H1 (cell line): ENCODE measurements around the gene CCSER2. TPM values are rescaled to one million over a fixed set of nuclear protein-coding genes. Genes with fewer than 3 reads are reported as not detected.

Experiments used
- CTCF ChIA-PET: fragments of 300-600 bp; sonication (Branson Sonifier 250); formaldehyde crosslinking; loops from one replicate; lab custom pipeline; 2021; ENCODE audit not compliant: partially characterized antibody; lab: Charles Lee
- POLR2A ChIA-PET: fragments of 300-600 bp; sonication (Branson Sonifier 250); formaldehyde crosslinking; loops from one replicate; lab custom pipeline; 2021; ENCODE audit warnings: inconsistent platforms; ENCODE audit not compliant: partially characterized antibody; lab: Charles Lee
- DNase-seq, 2 experiments: peaks; one replicate each; pipeline versions ENCODE4 v3.0.0 to v3.0.0-alpha.2; 2010 to 2022; ENCODE audit warnings: low spot score in 2 of 2, low read depth in 1 of 2, mixed read lengths in 1 of 2
- FAIRE-seq: peaks from 2 replicates; lab custom pipeline; 2011; peaks lifted over from hg19 to GRCh38; lab: Jason Lieb, UNC
- H2AFZ ChIP-seq: 2 replicates; pipeline ENCODE4 v1.8.1; 2012; ENCODE audit warnings: low read length, inconsistent platforms
- H2AK5ac ChIP-seq: 2 replicates; pipeline ENCODE4 v1.6.1; 2013; ENCODE audit warnings: low read depth, low read length
- H2BK120ac ChIP-seq: replicated peaks from 2 replicates; pipeline ENCODE3; 2013; ENCODE audit warnings: low read depth, low read length, inconsistent platforms
- H2BK12ac ChIP-seq: 2 replicates; pipeline ENCODE4 v1.6.1; 2013; ENCODE audit warnings: low read depth, low read length
- H2BK15ac ChIP-seq: 2 replicates; pipeline ENCODE4 v1.6.1; 2013; ENCODE audit warnings: low read length
- H2BK20ac ChIP-seq: 2 replicates; pipeline ENCODE4 v1.6.1; 2013; ENCODE audit warnings: low read length
- H2BK5ac ChIP-seq: 2 replicates; pipeline ENCODE4 v1.6.1; 2013; ENCODE audit warnings: low read depth, low read length
- H3K14ac ChIP-seq: 2 replicates; pipeline ENCODE4 v1.6.1; 2013; ENCODE audit warnings: inconsistent platforms; ENCODE audit not compliant: insufficient read length
- H3K18ac ChIP-seq: 2 replicates; pipeline ENCODE4 v1.6.1; 2013; ENCODE audit warnings: low read length; ENCODE audit errors: extremely low read depth
- H3K23ac ChIP-seq: 2 replicates; pipeline ENCODE4 v1.6.1; 2013; ENCODE audit warnings: inconsistent platforms; ENCODE audit not compliant: insufficient read length
- H3K23me2 ChIP-seq: 2 replicates; pipeline ENCODE4 v1.6.1; 2013; ENCODE audit warnings: low read depth, low read length
- H3K27ac ChIP-seq: 2 replicates; pipeline ENCODE4 v1.6.1; 2011; ENCODE audit warnings: low read depth, low read length, inconsistent platforms
- H3K27me3 ChIP-seq, 4 experiments: replicated peaks in 1 of 4; 1 replicate in 1 of 4; 2 replicates in 3 of 4; pipeline versions ENCODE4 v1.6.1 to v1.8.1; 2011 to 2013; ENCODE audit warnings: low read length in 3 of 4, mild to moderate bottlenecking in 3 of 4, inconsistent platforms in 2 of 4, mixed read lengths in 2 of 4, moderate library complexity in 1 of 4; ENCODE audit not compliant: control insufficient read depth in 3 of 4, insufficient read depth in 3 of 4; ENCODE audit errors: extremely low read depth in 1 of 4
- H3K36me3 ChIP-seq, 4 experiments: 2 replicates each; pipeline versions ENCODE4 v1.6.1 to v1.8.1; 2011 to 2013; ENCODE audit warnings: mild to moderate bottlenecking in 4 of 4, low read length in 3 of 4, moderate library complexity in 2 of 4, control low read depth in 1 of 4, inconsistent platforms in 1 of 4; ENCODE audit not compliant: insufficient read depth in 4 of 4, control insufficient read depth in 2 of 4
- H3K4ac ChIP-seq: replicated peaks from 2 replicates; pipeline ENCODE3; 2013; ENCODE audit warnings: low read length, low read depth, mixed read lengths, inconsistent platforms; ENCODE audit not compliant: insufficient read length
- H3K4me1 ChIP-seq, 4 experiments: replicated peaks in 1 of 4; 1 replicate in 1 of 4; 2 replicates in 3 of 4; pipeline versions ENCODE4 v1.6.1 to v1.8.1; 2011 to 2013; ENCODE audit warnings: low read length in 3 of 4, inconsistent platforms in 2 of 4, mixed read lengths in 1 of 4; ENCODE audit not compliant: insufficient read depth in 4 of 4, control insufficient read depth in 3 of 4
- H3K4me2 ChIP-seq, 2 experiments: 2 replicates each; pipeline versions ENCODE4 v1.6.1 to v1.8.1; 2011 to 2013; ENCODE audit warnings: low read depth in 2 of 2, low read length in 2 of 2, control low read depth in 1 of 2, inconsistent platforms in 1 of 2, mild to moderate bottlenecking in 1 of 2; ENCODE audit not compliant: insufficient read depth in 1 of 2
- H3K4me3 ChIP-seq, 4 experiments: fragments of 200-600, 300-600 bp in 1 of 4; sonication (generic), shearing (Covaris generic), sonication (Bioruptor Twin) in 1 of 4; 2 replicates each; pipeline versions ENCODE4 v1.5.1 to v1.8.1; 2011 to 2016; ENCODE audit warnings: low read length in 4 of 4, low read depth in 3 of 4, control low read depth in 2 of 4, inconsistent platforms in 2 of 4, mild to moderate bottlenecking in 2 of 4, mixed read lengths in 1 of 4, moderate library complexity in 1 of 4; ENCODE audit not compliant: insufficient read depth in 2 of 4; ENCODE audit errors: extremely low read depth in 1 of 4
- H3K56ac ChIP-seq: replicated peaks from 2 replicates; pipeline ENCODE3; 2013; ENCODE audit warnings: low read depth, mild to moderate bottlenecking, mixed read lengths, low read length, inconsistent platforms; ENCODE audit not compliant: insufficient read length
- H3K79me1 ChIP-seq: 2 replicates; pipeline ENCODE4 v1.6.1; 2013; ENCODE audit warnings: low read depth, low read length, control low read depth
- H3K79me2 ChIP-seq, 2 experiments: 2 replicates each; pipeline versions ENCODE4 v1.6.1 to v1.8.1; 2012 to 2013; ENCODE audit warnings: low read length in 2 of 2, mild to moderate bottlenecking in 2 of 2, inconsistent platforms in 1 of 2; ENCODE audit not compliant: insufficient read depth in 2 of 2, control insufficient read depth in 1 of 2
- H3K9ac ChIP-seq, 4 experiments: replicated peaks in 1 of 4; 1 replicate in 1 of 4; 2 replicates in 3 of 4; pipeline versions ENCODE4 v1.6.1 to v1.8.1; 2011 to 2013; ENCODE audit warnings: low read depth in 3 of 4, low read length in 3 of 4, control low read depth in 2 of 4, mild to moderate bottlenecking in 2 of 4, moderate library complexity in 2 of 4, inconsistent platforms in 1 of 4; ENCODE audit errors: extremely low read depth in 1 of 4
- H3K9me3 ChIP-seq, 2 experiments: 2 replicates each; pipeline versions ENCODE4 v1.6.1 to v1.8.1; 2012 to 2013; ENCODE audit warnings: mild to moderate bottlenecking in 2 of 2, moderate library complexity in 2 of 2, control low read depth in 1 of 2, inconsistent platforms in 1 of 2, low read depth in 1 of 2, low read length in 1 of 2, mixed read lengths in 1 of 2; ENCODE audit not compliant: insufficient read depth in 2 of 2
- H4K20me1 ChIP-seq, 2 experiments: replicated peaks in 1 of 2; 2 replicates each; pipeline versions ENCODE3 to v1.8.1; 2011 to 2013; ENCODE audit warnings: inconsistent platforms in 2 of 2, low read length in 2 of 2, mild to moderate bottlenecking in 1 of 2; ENCODE audit not compliant: insufficient read depth in 2 of 2, control insufficient read depth in 1 of 2
- H4K5ac ChIP-seq: 2 replicates; pipeline ENCODE4 v1.6.1; 2013; ENCODE audit warnings: low read length, low read depth, mixed read lengths, inconsistent platforms; ENCODE audit not compliant: insufficient read length
- H4K8ac ChIP-seq: 2 replicates; pipeline ENCODE4 v1.8.0; 2013; ENCODE audit warnings: mild to moderate bottlenecking, moderate library complexity, low read length, inconsistent platforms; ENCODE audit not compliant: insufficient read depth; ENCODE audit errors: extremely low read depth
- H4K91ac ChIP-seq: replicated peaks from 2 replicates; pipeline ENCODE3; 2013; ENCODE audit warnings: low read length, mixed read lengths, inconsistent platforms; ENCODE audit not compliant: insufficient read length
- GTF2F1 ChIP-seq: IDR thresholded peaks from 2 replicates; pipeline ENCODE4 v1.6.1; 2012; ENCODE audit warnings: low read depth, low read length, improper control_type of control experiment, borderline replicate concordance
- RBBP5 ChIP-seq: IDR thresholded peaks from 2 replicates; pipeline ENCODE4 v1.7.1; 2012; ENCODE audit warnings: low read depth, mild to moderate bottlenecking, inconsistent platforms, low read length, moderate library complexity, borderline replicate concordance
- WGBS, 2 experiments: shearing (Covaris generic) in 1 of 2; methylation state at CpG; one replicate each; pipeline versions ENCODE4 v1.1.6 to v1.1.7; 2013 to 2015; ENCODE audit warnings: low lambda C conversion rate in 2 of 2, mixed read lengths in 2 of 2, inconsistent platforms in 1 of 2, low coverage in 1 of 2, missing lambda C conversion rate in 1 of 2; ENCODE audit not compliant: insufficient replicate concordance in 2 of 2, insufficient coverage in 1 of 2, insufficient read length in 1 of 2; ENCODE audit errors: extremely low coverage in 1 of 2, missing lambda C conversion rate in 1 of 2; 5-methylcytosine and 5-hydroxymethylcytosine counted together
- polyA plus RNA-seq, 7 experiments: library from polyadenylated mRNA; depleted of rRNA in 3 of 7; stranded (reverse) in 5 of 7; unstranded in 2 of 7; fragments of >200 nt in 5 of 7; fragments of 200-250 nt in 2 of 7; gene quantifications; 1 replicate in 5 of 7; 2 replicates in 1 of 7; 4 replicates in 1 of 7; pipeline versions ENCODE4 v1.2.1 to v1.2.3, GENCODE V29; 2011 to 2013; ENCODE audit warnings: missing spikeins in 2 of 7, mixed read lengths in 2 of 7
- total RNA-seq: library from RNA; stranded (reverse); fragmentation: NEBNext Ultra II Directional; extraction: Animal tissue kit (Norgen Biotek cat#: 25700); gene quantifications from 2 replicates; pipeline ENCODE4 v1.2.1, GENCODE V29; 2021

The CCSER2 gene
- total and polyA plus RNA-seq, 2 of the 8 experiments (the other 6 are each of a cell fraction or from before 2014, with no cell fraction given), result 6.9 to 30.5 TPM

GRCh38 chr10:84453303-84453702 lies 124.9 kb downstream of the CCSER2 start:
- no peak overlapping the region for H3K4me2 ChIP-seq
- H3K9ac ChIP-seq, result no peak overlapping the region
- no peak overlapping the region for H3K4me3 ChIP-seq
- H2BK5ac ChIP-seq, result no peak overlapping the region
- H3K18ac ChIP-seq, result no peak overlapping the region
- FAIRE-seq, result no peak
- TF ChIP-seq GTF2F1 (no peak), RBBP5 (no peak)
- H3K23ac ChIP-seq, result no peak overlapping the region
- no peak overlapping the region for H2BK12ac ChIP-seq
- no peaks in the 10 kb centered on the region for H3K79me2 ChIP-seq
- no peak overlapping the region for H2AFZ ChIP-seq
- H3K27ac ChIP-seq, result no peak overlapping the region
- H3K36me3 ChIP-seq, result no peaks in the 10 kb centered on the region
- no peak overlapping the region for H4K8ac ChIP-seq
- H2AK5ac ChIP-seq, result no peak overlapping the region
- WGBS, 2 experiments, result 96% methylated on average over 6 of the region's 6 CpGs; no CpG with 5 or more reads in 1 of the 2 experiments
- no peak overlapping the region for H4K91ac ChIP-seq
- no peak overlapping the region for H2BK120ac ChIP-seq
- H3K79me1 ChIP-seq, result no peaks in the 10 kb centered on the region
- H2BK15ac ChIP-seq, result no peak overlapping the region
- H3K23me2 ChIP-seq, result no peaks in the 10 kb centered on the region
- DNase-seq, result no peak
- H4K20me1 ChIP-seq, result no peaks in the 10 kb centered on the region
- no peaks in the 10 kb centered on the region for H3K27me3 ChIP-seq
- H2BK20ac ChIP-seq, result no peak overlapping the region
- H3K4me1 ChIP-seq, result no peaks in the 10 kb centered on the region; a peak in 1 of 7 replicates
- no peaks in the 10 kb centered on the region for H3K9me3 ChIP-seq
- no peak overlapping the region for H3K14ac ChIP-seq
- no peak overlapping the region for H3K4ac ChIP-seq
- no peak overlapping the region for H3K56ac ChIP-seq
- CTCF ChIA-PET, result no interaction called here
- POLR2A ChIA-PET, result no interaction called here
- no peak overlapping the region for H4K5ac ChIP-seq
